Sigmoid colon (tissue), 7 donors: Measurements from ENCODE around the gene HDDC2. TPM values are rescaled to one million over a fixed set of nuclear protein-coding genes. Genes with fewer than 3 reads are reported as not detected.

ENCODE experiments used
- DNase-seq: peaks from one replicate; pipeline ENCODE4 v3.0.0-alpha.2; 2019
- H3K27ac ChIP-seq, 4 donors: fragments of 200-600 bp; sonication (generic); one replicate each; pipeline ENCODE4 v1.5.1; 2016 to 2019; ENCODE audit warnings: mild to moderate bottlenecking in 1 of 4
- H3K27me3 ChIP-seq, 3 donors: fragments of 200-600 bp; sonication (generic); one replicate each; pipeline ENCODE4 v1.5.1; 2019; ENCODE audit warnings: mild to moderate bottlenecking in 1 of 3
- H3K36me3 ChIP-seq, 4 donors: fragments of 200-600 bp; sonication (generic); one replicate each; pipeline ENCODE4 v1.5.1; 2016 to 2019
- H3K4me1 ChIP-seq, 4 donors: fragments of 200-600 bp; sonication (generic); one replicate each; pipeline ENCODE4 v1.5.1; 2017 to 2019
- H3K4me3 ChIP-seq, 4 donors: fragments of 200-600 bp; sonication (generic); one replicate each; pipeline ENCODE4 v1.5.1; 2017 to 2019; ENCODE audit warnings: mild to moderate bottlenecking in 2 of 4, moderate library complexity in 1 of 4
- H3K9me3 ChIP-seq, 4 donors: fragments of 200-600 bp in 3 of 4; sonication (generic) in 3 of 4; one replicate each; pipeline versions ENCODE4 v1.5.1 to v1.6.1; 2013 to 2019
- CTCF ChIP-seq, 4 experiments: fragments of 450-650 bp in 3 of 4; fragments of 200-600 bp in 1 of 4; IDR thresholded peaks; one replicate each; pipeline ENCODE4 v1.5.1; 2016 to 2019; ENCODE audit warnings: antibody characterized with exemption in 4 of 4, mild to moderate bottlenecking in 3 of 4, moderate library complexity in 2 of 4
- EP300 ChIP-seq, 4 donors: sonication (generic); formaldehyde crosslinking; IDR thresholded peaks; one replicate each; pipeline ENCODE4 v1.6.1; 2017; ENCODE audit warnings: antibody characterized with exemption in 4 of 4
- POLR2A ChIP-seq, 2 donors: fragments of 450-650 bp; IDR thresholded peaks; one replicate each; pipeline ENCODE4 v1.6.1; 2016; ENCODE audit warnings: antibody characterized with exemption in 2 of 2, mild to moderate bottlenecking in 2 of 2, moderate library complexity in 2 of 2
- POLR2AphosphoS5 ChIP-seq, 4 donors: sonication (generic); formaldehyde crosslinking; IDR thresholded peaks; one replicate each; pipeline ENCODE4 v1.6.1; 2017; ENCODE audit warnings: antibody characterized with exemption in 4 of 4
- WGBS, 2 donors: extraction: QIAGEN DNeasy Blood & Tissue Kit; methylation state at CpG; one replicate each; pipeline ENCODE4 v1.1.7; 2013; 5-methylcytosine and 5-hydroxymethylcytosine counted together
- intact Hi-C: fragments of 100-400 bp; cut with DNase I; formaldehyde crosslinking; loops from one replicate; pipeline ENCODE4 v1.15.1; 2023
- polyA plus RNA-seq, 3 donors: library from polyadenylated mRNA; stranded (reverse); fragments of 200-250 nt; gene quantifications; one replicate each; pipeline ENCODE4 v1.2.3, GENCODE V29; 2013
- total RNA-seq, 4 donors: library from RNA; depleted of rRNA; stranded (reverse); fragments of >200 nt; gene quantifications; one replicate each; pipeline ENCODE4 v1.1.0, GENCODE V29; 2016
- donor health status: healthy with polysubstance abuse.
- donor health status: Bipolar disorder and iron deficiency.
- donor health status: healthy.

HDDC2 gene
- total and polyA plus RNA-seq, 7 donors = 39.9 to 82.9 (median 56.1) TPM

GRCh38 chr6:125250511-125250910, 51.3 kb downstream of the HDDC2 start:
- intact Hi-C loops = no loop called here
- 90 to 92% methylated on average over 1 of the region's 1 CpG for WGBS, 2 donors

GRCh38 chr6:125248136-125248535, 53.6 kb downstream of the HDDC2 start:
- Histone ChIP-seq H3K4me3 (no peak overlapping the region), H3K27me3 (no peaks in the 10 kb centered on the region), H3K9me3 (no peaks in the 10 kb centered on the region), H3K27ac (no peak overlapping the region), H3K4me1 (peaks cover 0 to 8% (median 0%) of the 10 kb centered on the region in 4 donors), H3K36me3 (no peaks in the 10 kb centered on the region)
- TF ChIP-seq CTCF (IDR thresholded peaks at IDR 0.05) = no peak
- no peak for TF ChIP-seq POLR2AphosphoS5 (IDR thresholded peaks at IDR 0.05)
- TF ChIP-seq POLR2A (IDR thresholded peaks at IDR 0.05) = no peak
- no peak for TF ChIP-seq EP300 (IDR thresholded peaks at IDR 0.05)
- no peak for DNase-seq
- 89 to 95% methylated on average over 7 of the region's 7 CpGs for WGBS, 2 donors
- intact Hi-C loops = no loop called here

More at GRCh38 chr6:125250511-125250910, 51.3 kb downstream of the HDDC2 start:
- H3K4me1 ChIP-seq = peaks cover 0 to 13% (median 0%) of the 10 kb centered on the region in 4 donors
- no peak overlapping the region for H3K4me3 ChIP-seq
- no peak for DNase-seq
- H3K36me3 ChIP-seq = no peaks in the 10 kb centered on the region
- no peaks in the 10 kb centered on the region for H3K9me3 ChIP-seq
- H3K27me3 ChIP-seq = no peaks in the 10 kb centered on the region
- H3K27ac ChIP-seq = no peak overlapping the region
- TF ChIP-seq POLR2AphosphoS5 (IDR thresholded peaks at IDR 0.05) (no peak), CTCF (IDR thresholded peaks at IDR 0.05) (no peak), EP300 (IDR thresholded peaks at IDR 0.05) (no peak), POLR2A (IDR thresholded peaks at IDR 0.05) (no peak)

- no peaks in the 10 kb centered on the region for H3K27me3 ChIP-seq
- H3K27ac ChIP-seq = no peak overlapping the region
- no peak overlapping the region for H3K4me3 ChIP-seq
- no peaks in the 10 kb centered on the region for H3K9me3 ChIP-seq
- DNase-seq = no peak
- peaks cover 0 to 3% (median 0%) of the 10 kb centered on the region in 4 donors for H3K4me1 ChIP-seq
- intact Hi-C loops = no loop called here
- no peak for TF ChIP-seq POLR2AphosphoS5 (IDR thresholded peaks at IDR 0.05)
- TF ChIP-seq CTCF (IDR thresholded peaks at IDR 0.05) = no peak
- no peak for TF ChIP-seq POLR2A (IDR thresholded peaks at IDR 0.05)
- TF ChIP-seq EP300 (IDR thresholded peaks at IDR 0.05) = no peak
- no peaks in the 10 kb centered on the region for H3K36me3 ChIP-seq
Observed at GRCh38 chr6:125246566-125246965, 55.2 kb downstream of the HDDC2 start.

- 40 to 80% methylated on average over 7 of the region's 7 CpGs for WGBS, 2 donors
- no peak for TF ChIP-seq CTCF (IDR thresholded peaks at IDR 0.05)
- TF ChIP-seq EP300 (IDR thresholded peaks at IDR 0.05) = no peak
- TF ChIP-seq POLR2A (IDR thresholded peaks at IDR 0.05) = no peak
- no peak for TF ChIP-seq POLR2AphosphoS5 (IDR thresholded peaks at IDR 0.05)
Observed at GRCh38 chr6:125245523-125246264, 56.1 kb downstream of the HDDC2 start.

More at GRCh38 chr6:125245523-125246264, 56.1 kb downstream of the HDDC2 start:
- Histone ChIP-seq H3K27me3 (no peaks in the 10 kb centered on the region), H3K27ac (no peak overlapping the region), H3K36me3 (no peaks in the 10 kb centered on the region), H3K9me3 (peaks cover 0 to 3% (median 0%) of the 10 kb centered on the region in 4 donors), H3K4me1 (no peaks in the 10 kb centered on the region), H3K4me3 (no peak overlapping the region)
- intact Hi-C loops = no loop called here
- no peak for DNase-seq
